GM21526 (cell line): ENCODE measurements around the gene LY6G6F.

Experiments
- ATAC-seq: cut with Tn5 transposase; IDR thresholded peaks from one replicate; pipeline ENCODE4 v1.9.1; 2021; ENCODE audit warnings: moderate library complexity; ENCODE audit not compliant: unreplicated experiment, low FRiP score

The LY6G6F gene

DNA sequence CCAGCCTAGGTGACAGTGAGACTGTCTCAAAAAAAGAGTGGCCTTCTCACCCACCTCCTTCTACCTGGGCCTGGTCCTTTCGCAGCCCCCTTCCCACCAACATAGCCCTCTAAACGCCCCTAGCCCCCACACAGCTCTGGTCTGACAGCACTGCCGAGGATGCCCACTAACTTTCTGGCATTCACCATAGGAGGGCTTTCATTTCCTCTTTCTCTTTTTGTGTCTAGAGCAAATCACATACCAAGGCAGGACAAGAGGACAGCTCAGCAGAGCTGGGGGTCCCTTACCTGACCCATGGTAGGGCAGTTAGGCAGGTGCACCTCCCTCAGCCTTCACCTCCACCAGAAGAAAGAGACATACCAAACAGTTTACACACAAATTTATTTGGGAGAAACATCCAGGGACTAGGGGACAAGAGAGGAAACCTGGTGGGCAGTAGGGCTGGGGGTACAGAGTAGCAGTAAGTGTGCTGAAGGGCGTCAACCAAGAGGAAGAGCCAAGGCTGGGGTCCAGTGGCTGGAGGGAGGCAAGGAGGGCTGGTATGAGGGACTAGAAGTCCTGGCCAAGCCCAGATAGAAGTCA is 30.3 kb upstream of the LY6G6F start:
- no peak for ATAC-seq

DNA sequence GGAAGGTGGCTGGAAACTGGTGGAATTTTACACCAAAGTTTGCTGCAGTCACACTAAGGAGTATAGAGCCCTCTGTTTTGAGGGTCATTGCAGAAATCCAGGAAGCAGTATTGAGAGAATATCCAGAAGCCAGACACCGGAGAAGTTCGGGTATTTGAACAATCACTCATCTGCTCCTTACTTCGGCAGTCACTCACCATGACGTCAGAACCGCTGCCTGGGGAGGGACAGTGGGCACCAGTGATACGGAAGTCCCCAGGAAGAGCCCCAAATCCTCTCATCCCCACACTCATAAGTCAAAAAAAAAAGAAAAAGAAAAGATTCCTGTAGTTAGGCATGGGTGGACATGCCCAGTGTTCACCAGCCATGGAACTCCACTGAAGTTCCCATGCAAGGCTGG is 29.8 kb upstream of the LY6G6F start:
- ATAC-seq, result no peak

- no peak for ATAC-seq
These were observed 28.7 kb upstream of the LY6G6F start for GRCh38 chr6:31677955-31678354.

GRCh38 chr6:31680226-31681134 is 26.2 kb upstream of the LY6G6F start, which contains the start of gene LY6G5C:
Gene LY6G5C (minus strand): TSS chr6:31681067. CDS start chr6:31680373, 694 bp downstream.
- no peak for ATAC-seq

- no peak for ATAC-seq
These were observed 25.5 kb upstream of the LY6G6F start for GRCh38 chr6:31681135-31681671.

GRCh38 chr6:31683591-31683990 is 23.1 kb upstream of the LY6G6F start:
- no peak for ATAC-seq

DNA sequence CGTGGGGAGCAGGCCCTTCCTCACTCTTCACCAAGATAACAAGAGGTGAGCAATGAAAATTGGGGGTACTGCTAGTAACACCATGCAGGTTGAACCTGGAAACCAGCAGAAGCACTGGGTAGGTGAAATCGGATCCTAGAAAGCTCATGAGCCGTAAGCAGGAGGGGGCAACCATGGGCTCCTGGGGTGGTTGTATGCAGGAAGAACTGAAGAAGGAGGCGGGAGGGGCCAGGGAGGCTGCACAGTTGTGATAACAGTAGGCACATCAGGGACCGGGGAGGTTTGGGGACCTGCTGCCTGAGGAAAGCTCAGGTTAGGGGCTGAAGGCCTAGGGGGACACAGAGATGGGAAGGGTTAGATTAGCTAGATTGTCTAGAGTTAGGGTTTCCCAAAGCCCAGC is 20.2 kb upstream of the LY6G6F start:
- no peak for ATAC-seq

DNA sequence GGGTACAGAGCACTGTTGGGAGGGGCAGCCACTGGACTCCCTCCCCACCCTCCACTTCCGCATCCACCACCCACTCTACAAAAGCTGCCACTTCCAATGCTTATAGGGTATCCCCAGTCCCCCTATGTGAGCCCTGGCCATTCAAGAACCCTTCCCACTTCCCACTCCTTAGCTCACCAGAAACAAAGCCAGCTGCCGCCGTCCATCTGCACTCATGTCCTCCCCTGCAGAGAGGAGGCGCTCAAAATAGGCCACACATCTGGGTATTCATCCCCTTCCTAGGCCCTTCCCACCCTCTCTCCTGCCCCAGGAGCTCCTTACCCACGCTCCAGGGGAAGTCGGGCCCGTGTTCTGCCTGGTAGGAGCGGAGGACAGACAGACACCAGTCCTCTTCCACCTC is 19.3 kb upstream of the LY6G6F start:
- ATAC-seq, result no peak

GRCh38 chr6:31687860-31688693 is 18.6 kb upstream of the LY6G6F start:
- ATAC-seq, result no peak

- no peak for ATAC-seq
These were observed 17.2 kb upstream of the LY6G6F start for GRCh38 chr6:31689249-31690110.

GRCh38 chr6:31690231-31691077 is 16.2 kb upstream of the LY6G6F start:
- no peak for ATAC-seq

GRCh38 chr6:31691078-31691463 is 15.6 kb upstream of the LY6G6F start:
- ATAC-seq, result no peak

- ATAC-seq, result no peak
These were observed 15.0 kb upstream of the LY6G6F start for GRCh38 chr6:31691564-31692108.

- no peak for ATAC-seq
These were observed 14.3 kb upstream of the LY6G6F start for GRCh38 chr6:31692353-31692752.

- no peak for ATAC-seq
These were observed 13.8 kb upstream of the LY6G6F start for GRCh38 chr6:31692886-31693285.

GRCh38 chr6:31693535-31693934 is 13.1 kb upstream of the LY6G6F start:
- no peak for ATAC-seq

- no peak for ATAC-seq
These were observed 9.1 kb upstream of the LY6G6F start for GRCh38 chr6:31697555-31697954.

- no peak for ATAC-seq
These were observed 5.8 kb upstream of the LY6G6F start for GRCh38 chr6:31700740-31701401.
